ENCODE data around the gene UBE2R2.
"Not testable (repeated sequence)": the region's sequence is repeated elsewhere in the genome, so short reads cannot be mapped to it uniquely, and the experiment has no call there.

UBE2R2 gene, protein sequence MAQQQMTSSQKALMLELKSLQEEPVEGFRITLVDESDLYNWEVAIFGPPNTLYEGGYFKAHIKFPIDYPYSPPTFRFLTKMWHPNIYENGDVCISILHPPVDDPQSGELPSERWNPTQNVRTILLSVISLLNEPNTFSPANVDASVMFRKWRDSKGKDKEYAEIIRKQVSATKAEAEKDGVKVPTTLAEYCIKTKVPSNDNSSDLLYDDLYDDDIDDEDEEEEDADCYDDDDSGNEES

GRCh38 chr9:33816327-33817252 lies at the start of gene UBE2R2:
UBE2R2 (plus strand) TSS chr9:33817160; CDS start chr9:33817758, 598 bp downstream.
- peak within 1 kb of the TSS; percentile 94 for H3K27ac Mint-ChIP-seq

DNA sequence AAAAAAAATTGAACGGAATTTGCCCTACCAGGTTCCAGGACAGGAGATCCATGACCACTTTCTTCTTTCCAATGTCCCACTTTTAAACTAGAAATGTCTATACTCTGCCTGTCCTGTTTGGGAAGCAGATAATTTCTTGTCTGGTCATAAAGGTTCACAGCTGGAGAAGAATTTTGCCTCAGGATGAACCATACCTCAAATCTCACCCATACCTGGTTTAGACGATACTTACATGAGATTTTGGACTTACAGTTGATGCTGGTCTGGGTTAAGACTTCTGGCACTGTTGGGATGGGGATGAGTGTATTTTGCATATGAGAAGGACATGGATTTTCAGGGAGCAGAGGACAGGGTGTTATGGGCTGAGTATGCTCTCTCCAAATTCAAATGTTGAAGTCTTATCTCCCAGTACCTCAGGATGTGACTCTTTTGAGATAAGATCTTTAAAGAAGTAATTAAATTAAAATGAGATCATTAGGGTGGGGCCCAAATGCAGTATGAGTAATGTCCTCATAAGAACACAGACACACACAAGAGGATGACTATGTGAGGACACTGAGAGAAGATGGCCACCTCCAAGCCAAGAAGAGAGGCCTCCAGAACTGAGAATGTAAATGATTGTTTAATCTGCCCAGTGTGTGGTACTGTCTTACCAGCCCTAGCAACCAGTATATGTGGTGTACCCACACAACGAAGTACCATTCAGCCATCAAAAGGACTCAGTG lies 46.6 kb upstream of the UBE2R2 start:
- H3K27ac Mint-ChIP-seq; H3K4me3 Mint-ChIP-seq; H3K4me1 Mint-ChIP-seq (ENCODE audit: low read depth): not testable (repeated sequence)

More at GRCh38 chr9:33816327-33817252, at the start of gene UBE2R2:
- Mint-ChIP-seq H3K27me3 (ENCODE audit: low read depth) (peaks cover 6% of the 10 kb centered on the region), H3K4me1 (ENCODE audit: low read depth) (peaks cover 47% of the 10 kb centered on the region), H3K4me3 (peak within 1 kb of the TSS; percentile 91), H3K36me3 (ENCODE audit: low read depth) (peaks cover 4% of the 10 kb centered on the region), H3K9me3 (no peaks in the 10 kb centered on the region)

GRCh38 chr9:33773135-33773534 lies 43.8 kb upstream of the UBE2R2 start:
- H3K36me3 Mint-ChIP-seq (ENCODE audit: low read depth); H3K4me3 Mint-ChIP-seq; H3K4me1 Mint-ChIP-seq (ENCODE audit: low read depth); H3K27ac Mint-ChIP-seq; H3K9me3 Mint-ChIP-seq: not testable (repeated sequence)
- H3K27me3 Mint-ChIP-seq (ENCODE audit: low read depth), result peaks cover 19% of the 10 kb centered on the region

More for the DNA sequence above, 46.6 kb upstream of the UBE2R2 start:
- not testable (repeated sequence) for H3K36me3 Mint-ChIP-seq (ENCODE audit: low read depth); H3K9me3 Mint-ChIP-seq
- H3K27me3 Mint-ChIP-seq (ENCODE audit: low read depth), result peaks cover 10% of the 10 kb centered on the region

- peaks cover 25% of the 10 kb centered on the region for H3K27me3 Mint-ChIP-seq (ENCODE audit: low read depth)
- H3K36me3 Mint-ChIP-seq (ENCODE audit: low read depth); H3K4me1 Mint-ChIP-seq (ENCODE audit: low read depth); H3K9me3 Mint-ChIP-seq; H3K27ac Mint-ChIP-seq; H3K4me3 Mint-ChIP-seq: not testable (repeated sequence)
Measured at GRCh38 chr9:33774074-33774659, 42.8 kb upstream of the UBE2R2 start.

DNA sequence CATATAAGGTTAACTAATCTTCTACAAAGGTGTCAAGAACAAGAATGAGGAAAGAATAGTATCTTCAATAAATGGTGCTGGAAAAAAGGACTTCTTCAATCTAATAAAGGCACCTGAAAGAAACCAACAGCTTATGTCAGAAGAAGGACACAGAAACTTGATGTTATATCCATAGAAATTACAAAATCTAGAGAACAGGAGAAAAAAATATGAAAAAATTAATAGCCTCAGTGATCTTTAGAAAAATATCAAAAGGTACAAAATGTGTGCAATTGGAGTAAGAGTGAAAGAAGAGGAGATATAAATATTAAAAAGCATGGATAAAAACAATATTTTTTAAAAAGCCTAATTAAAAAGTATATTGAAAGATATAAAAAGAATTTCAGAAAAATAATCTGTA lies 40.4 kb upstream of the UBE2R2 start:
- Mint-ChIP-seq H3K4me3 (no peak overlapping the region), H3K27ac (no peak overlapping the region), H3K36me3 (ENCODE audit: low read depth) (no peaks in the 10 kb centered on the region), H3K9me3 (no peaks in the 10 kb centered on the region), H3K27me3 (ENCODE audit: low read depth) (peaks cover 28% of the 10 kb centered on the region), H3K4me1 (ENCODE audit: low read depth) (peaks cover 5% of the 10 kb centered on the region)

DNA sequence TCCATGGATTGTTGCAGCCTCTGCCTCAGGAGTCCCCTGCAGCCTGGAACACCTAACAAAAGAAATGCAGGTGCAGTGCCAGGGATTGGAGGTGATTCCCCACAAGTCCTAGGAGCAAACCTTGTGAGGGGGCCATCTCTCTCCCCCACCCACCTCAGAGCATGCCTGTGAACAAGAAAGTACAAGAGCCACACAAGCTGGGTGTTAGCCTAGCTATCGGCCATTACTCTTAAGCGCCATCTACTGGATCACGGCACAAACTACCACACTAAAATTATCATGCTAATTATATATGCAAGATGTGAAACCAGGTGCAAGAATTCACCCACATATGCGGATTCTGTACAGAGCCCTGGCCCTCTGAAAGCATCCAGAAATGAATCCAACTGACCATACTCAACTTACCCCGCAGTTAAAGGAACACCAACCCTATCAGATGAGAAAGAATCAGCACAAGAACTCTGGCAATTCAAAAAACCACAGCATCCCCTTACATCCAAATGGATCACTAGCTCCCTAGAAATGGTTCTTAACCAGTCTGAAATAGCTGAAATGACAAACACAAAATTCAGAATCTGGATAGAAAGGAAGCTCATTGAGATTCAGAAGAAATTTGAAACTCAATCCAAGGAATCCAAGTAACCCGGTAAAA lies 38.1 kb upstream of the UBE2R2 start:
- no peak overlapping the region for H3K27ac Mint-ChIP-seq
- no peaks in the 10 kb centered on the region for H3K9me3 Mint-ChIP-seq
- peaks cover 22% of the 10 kb centered on the region for H3K27me3 Mint-ChIP-seq (ENCODE audit: low read depth)
- peaks cover 8% of the 10 kb centered on the region for H3K4me1 Mint-ChIP-seq (ENCODE audit: low read depth)
- H3K36me3 Mint-ChIP-seq (ENCODE audit: low read depth), result no peaks in the 10 kb centered on the region
- H3K4me3 Mint-ChIP-seq, result no peak overlapping the region

DNA sequence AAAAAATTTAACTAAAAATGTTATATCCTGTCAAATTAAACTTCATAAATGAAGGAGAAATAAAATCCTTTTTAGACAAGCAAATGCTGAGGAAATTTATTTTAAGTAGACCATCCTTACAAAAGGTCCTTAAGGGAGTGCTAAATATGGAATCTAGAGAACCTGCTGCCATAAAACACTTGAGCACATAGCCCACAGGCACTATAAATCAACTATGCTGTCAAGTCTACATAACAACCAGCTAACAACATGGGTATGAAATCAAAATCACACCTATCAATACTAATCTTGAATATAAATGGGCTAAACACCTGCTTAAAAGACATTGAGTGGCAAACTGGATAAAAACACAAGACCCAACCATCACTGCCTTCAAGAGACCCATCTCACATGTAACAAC lies 36.7 kb upstream of the UBE2R2 start:
- Mint-ChIP-seq H3K27me3 (ENCODE audit: low read depth) (peaks cover 27% of the 10 kb centered on the region), H3K4me3 (no peak overlapping the region), H3K4me1 (ENCODE audit: low read depth) (peaks cover 8% of the 10 kb centered on the region), H3K27ac (no peak overlapping the region), H3K9me3 (no peaks in the 10 kb centered on the region), H3K36me3 (ENCODE audit: low read depth) (no peaks in the 10 kb centered on the region)

GRCh38 chr9:33781736-33782135 lies 35.2 kb upstream of the UBE2R2 start:
- Mint-ChIP-seq H3K4me3 (no peak overlapping the region), H3K27me3 (ENCODE audit: low read depth) (peaks cover 26% of the 10 kb centered on the region), H3K36me3 (ENCODE audit: low read depth) (no peaks in the 10 kb centered on the region), H3K9me3 (no peaks in the 10 kb centered on the region), H3K27ac (no peak overlapping the region), H3K4me1 (ENCODE audit: low read depth) (peaks cover 6% of the 10 kb centered on the region)

DNA sequence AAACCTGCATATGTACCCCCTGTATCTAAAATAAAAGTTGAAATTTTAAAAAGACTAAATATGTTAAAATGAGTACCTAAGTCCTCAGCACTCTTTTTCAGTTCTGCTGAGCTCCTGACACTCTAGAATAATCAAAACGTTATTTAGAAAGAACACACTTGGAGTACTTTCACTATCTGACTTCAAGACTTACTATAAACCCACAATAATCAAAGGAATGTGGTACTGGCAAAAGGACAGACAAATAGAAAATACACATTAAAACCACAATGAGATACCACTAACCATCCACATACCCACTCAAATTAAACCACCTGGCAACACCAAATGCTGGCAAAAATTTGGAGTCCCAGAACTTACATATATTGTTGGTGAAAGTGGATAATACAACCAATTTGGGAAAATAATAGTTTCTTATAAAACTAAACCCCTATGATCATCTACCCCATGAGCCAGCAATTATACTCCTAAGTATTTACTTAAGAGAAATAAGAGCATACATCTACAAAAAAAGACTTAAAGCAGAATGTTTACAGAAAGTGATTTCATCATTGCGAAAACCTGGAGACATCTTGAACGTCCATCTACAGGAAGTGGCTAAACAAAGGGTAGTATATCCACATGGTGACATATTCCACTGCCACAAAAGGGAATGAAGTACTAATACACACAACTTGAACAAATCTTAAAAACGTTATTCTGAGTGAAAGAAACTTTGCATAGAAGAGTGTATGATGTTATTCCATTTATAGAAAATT lies 34.4 kb upstream of the UBE2R2 start:
- no peak overlapping the region for H3K27ac Mint-ChIP-seq
- H3K4me1 Mint-ChIP-seq (ENCODE audit: low read depth), result peaks cover 6% of the 10 kb centered on the region
- H3K36me3 Mint-ChIP-seq (ENCODE audit: low read depth), result no peaks in the 10 kb centered on the region
- no peaks in the 10 kb centered on the region for H3K9me3 Mint-ChIP-seq
- H3K27me3 Mint-ChIP-seq (ENCODE audit: low read depth), result peaks cover 26% of the 10 kb centered on the region
- H3K4me3 Mint-ChIP-seq, result no peak overlapping the region

DNA sequence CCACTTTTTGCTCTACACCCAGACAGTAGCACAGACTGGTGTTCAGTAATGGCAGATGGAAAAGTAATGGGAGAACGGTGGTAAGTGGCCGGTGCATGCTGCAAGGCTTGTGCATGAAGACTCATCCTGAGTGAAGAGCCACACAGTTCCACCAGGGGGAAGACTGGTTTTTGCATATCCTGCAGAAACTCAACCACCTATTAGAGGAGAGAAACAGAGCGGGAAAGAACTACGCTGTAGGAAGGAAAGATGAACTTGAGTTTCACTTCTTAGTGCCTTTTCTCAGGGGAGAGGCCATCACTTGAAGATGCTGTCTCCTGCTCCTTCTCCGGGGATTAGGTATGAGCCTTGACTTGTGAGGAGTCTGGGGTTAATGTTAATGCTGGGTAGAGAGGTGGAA lies 31.0 kb upstream of the UBE2R2 start:
- Mint-ChIP-seq H3K36me3 (ENCODE audit: low read depth) (no peaks in the 10 kb centered on the region), H3K27ac (no peak overlapping the region), H3K9me3 (no peaks in the 10 kb centered on the region), H3K4me3 (no peak overlapping the region), H3K4me1 (ENCODE audit: low read depth) (peaks cover 3% of the 10 kb centered on the region), H3K27me3 (ENCODE audit: low read depth) (peaks cover 26% of the 10 kb centered on the region)

DNA sequence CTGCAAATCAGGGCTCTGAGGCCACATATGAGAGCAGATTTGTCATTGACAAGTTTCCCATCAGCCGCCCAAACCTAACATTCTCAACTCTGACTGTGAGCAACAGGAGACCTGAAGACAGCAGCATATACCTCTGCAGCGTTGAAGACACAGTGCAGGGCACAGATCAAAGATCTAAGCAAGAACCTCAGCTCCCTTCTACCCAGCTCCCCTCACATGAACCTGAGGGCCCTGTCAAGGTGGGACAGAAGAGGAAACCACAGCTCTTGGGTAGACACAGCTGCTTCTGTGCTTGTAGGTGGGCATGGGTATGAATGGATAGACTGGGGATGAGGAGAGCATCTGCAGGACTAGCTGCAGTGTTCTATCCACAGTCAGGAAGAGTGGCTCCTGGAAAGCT lies 30.3 kb upstream of the UBE2R2 start:
- no peaks in the 10 kb centered on the region for H3K9me3 Mint-ChIP-seq
- peaks cover 31% of the 10 kb centered on the region for H3K27me3 Mint-ChIP-seq (ENCODE audit: low read depth)
- no peak overlapping the region for H3K4me3 Mint-ChIP-seq
- H3K27ac Mint-ChIP-seq, result no peak overlapping the region
- H3K4me1 Mint-ChIP-seq (ENCODE audit: low read depth), result peaks cover 3% of the 10 kb centered on the region
- no peaks in the 10 kb centered on the region for H3K36me3 Mint-ChIP-seq (ENCODE audit: low read depth)

DNA sequence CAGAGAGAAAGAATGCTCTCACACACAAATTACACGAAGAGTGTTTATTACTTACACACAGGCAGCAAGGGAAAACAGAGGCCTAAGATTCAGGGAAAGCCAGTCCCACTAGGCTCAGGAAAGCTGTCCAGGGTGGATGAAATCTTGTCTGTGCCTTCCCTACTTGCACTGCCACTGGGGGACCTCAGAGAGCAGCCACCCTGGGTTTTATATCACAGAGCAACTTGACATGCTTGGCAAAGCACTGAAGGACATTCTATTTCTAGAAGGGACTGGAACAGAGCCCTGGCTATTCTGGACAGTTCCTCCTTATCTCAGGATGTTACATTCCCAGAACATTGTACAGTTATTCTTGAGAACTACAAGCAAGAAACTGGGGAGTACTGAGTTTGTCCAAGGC lies 29.1 kb upstream of the UBE2R2 start:
- H3K4me3 Mint-ChIP-seq, result no peak overlapping the region
- H3K9me3 Mint-ChIP-seq, result no peaks in the 10 kb centered on the region
- no peaks in the 10 kb centered on the region for H3K36me3 Mint-ChIP-seq (ENCODE audit: low read depth)
- H3K4me1 Mint-ChIP-seq (ENCODE audit: low read depth), result no peaks in the 10 kb centered on the region
- H3K27ac Mint-ChIP-seq, result no peak overlapping the region
- H3K27me3 Mint-ChIP-seq (ENCODE audit: low read depth), result peaks cover 39% of the 10 kb centered on the region

DNA sequence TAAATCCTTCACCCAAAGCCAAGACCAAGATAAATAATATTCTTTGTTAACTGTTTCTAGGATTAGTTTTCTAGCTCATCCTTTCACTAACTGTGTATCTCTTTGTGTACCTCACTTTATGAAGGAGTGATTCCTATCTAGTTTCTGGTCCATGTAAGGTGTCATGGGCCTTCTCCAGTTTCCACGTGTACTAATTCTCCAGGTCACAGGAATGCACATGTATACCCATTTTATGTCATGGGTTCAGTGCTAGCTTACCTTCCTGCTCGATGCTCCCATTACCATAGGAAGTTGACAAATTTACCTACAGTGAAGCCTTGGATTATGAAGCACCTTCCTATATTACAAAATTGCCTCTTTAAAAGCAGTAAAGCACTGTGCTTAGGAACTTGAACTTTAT lies 27.5 kb upstream of the UBE2R2 start:
- H3K27me3 Mint-ChIP-seq (ENCODE audit: low read depth), result peaks cover 44% of the 10 kb centered on the region
- H3K27ac Mint-ChIP-seq; H3K4me3 Mint-ChIP-seq; H3K4me1 Mint-ChIP-seq (ENCODE audit: low read depth); H3K36me3 Mint-ChIP-seq (ENCODE audit: low read depth); H3K9me3 Mint-ChIP-seq: not testable (repeated sequence)

Measured in T-helper 1 cell treated with Interleukin-12 subunit alpha and Interleukin-12 subunit beta and Interleukin-4 antibody, amounts not matched to agents 30 μg/mL and 1 μg/mL, for 36 hours (primary cell).